ENCODE data around the gene RALGAPA2. TPM values are rescaled to one million over a fixed set of nuclear protein-coding genes. Genes with fewer than 3 reads are reported as not detected.

RALGAPA2 gene
- total RNA-seq, 1 experiment from 2014 or later: 18.2 TPM

DNA sequence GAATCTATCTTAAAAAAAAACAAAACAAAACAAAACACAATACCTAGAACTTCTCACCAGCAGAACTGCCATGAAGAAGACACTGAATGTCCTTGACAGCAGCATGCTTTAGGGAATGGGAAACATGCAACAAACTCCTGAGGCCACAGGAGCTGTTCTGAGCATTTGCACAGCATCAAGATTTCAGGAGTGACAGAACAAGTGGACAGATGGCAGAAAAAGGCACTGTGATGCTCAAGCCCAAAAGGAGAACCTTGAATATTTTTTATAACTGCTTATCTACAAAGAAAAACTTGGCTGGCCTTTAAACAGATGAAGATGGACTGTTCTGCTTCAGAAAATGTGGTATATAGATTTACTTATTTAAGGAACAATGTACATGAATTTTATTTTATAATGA, 158.9 kb downstream of the RALGAPA2 start (continued):
- TF ChIP-seq, protein P1, sequence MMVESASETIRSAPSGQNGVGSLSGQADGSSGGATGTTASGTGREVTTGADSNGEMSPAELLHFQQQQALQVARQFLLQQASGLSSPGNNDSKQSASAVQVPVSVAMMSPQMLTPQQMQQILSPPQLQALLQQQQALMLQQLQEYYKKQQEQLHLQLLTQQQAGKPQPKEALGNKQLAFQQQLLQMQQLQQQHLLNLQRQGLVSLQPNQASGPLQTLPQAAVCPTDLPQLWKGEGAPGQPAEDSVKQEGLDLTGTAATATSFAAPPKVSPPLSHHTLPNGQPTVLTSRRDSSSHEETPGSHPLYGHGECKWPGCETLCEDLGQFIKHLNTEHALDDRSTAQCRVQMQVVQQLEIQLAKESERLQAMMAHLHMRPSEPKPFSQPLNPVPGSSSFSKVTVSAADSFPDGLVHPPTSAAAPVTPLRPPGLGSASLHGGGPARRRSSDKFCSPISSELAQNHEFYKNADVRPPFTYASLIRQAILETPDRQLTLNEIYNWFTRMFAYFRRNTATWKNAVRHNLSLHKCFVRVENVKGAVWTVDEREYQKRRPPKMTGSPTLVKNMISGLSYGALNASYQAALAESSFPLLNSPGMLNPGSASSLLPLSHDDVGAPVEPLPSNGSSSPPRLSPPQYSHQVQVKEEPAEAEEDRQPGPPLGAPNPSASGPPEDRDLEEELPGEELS (CRISPR knock-in tag; IDR thresholded peaks at IDR 0.05): no peak
- TF ChIP-seq, protein P2, sequence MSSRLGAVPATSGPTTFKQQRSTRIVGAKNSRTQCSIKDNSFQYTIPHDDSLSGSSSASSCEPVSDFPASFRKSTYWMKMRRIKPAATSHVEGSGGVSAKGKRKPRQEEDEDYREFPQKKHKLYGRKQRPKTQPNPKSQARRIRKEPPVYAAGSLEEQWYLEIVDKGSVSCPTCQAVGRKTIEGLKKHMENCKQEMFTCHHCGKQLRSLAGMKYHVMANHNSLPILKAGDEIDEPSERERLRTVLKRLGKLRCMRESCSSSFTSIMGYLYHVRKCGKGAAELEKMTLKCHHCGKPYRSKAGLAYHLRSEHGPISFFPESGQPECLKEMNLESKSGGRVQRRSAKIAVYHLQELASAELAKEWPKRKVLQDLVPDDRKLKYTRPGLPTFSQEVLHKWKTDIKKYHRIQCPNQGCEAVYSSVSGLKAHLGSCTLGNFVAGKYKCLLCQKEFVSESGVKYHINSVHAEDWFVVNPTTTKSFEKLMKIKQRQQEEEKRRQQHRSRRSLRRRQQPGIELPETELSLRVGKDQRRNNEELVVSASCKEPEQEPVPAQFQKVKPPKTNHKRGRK (CRISPR knock-in tag; IDR thresholded peaks at IDR 0.05; ENCODE audit: borderline replicate concordance): no peak
- TF ChIP-seq TP53 (CRISPR knock-in tag; IDR thresholded peaks at IDR 0.05): no peak
- TF ChIP-seq RORB (CRISPR knock-in tag; IDR thresholded peaks at IDR 0.05): no peak
- TF ChIP-seq ZNF671 (CRISPR knock-in tag; IDR thresholded peaks at IDR 0.05): no peak
- TF ChIP-seq, protein P3, sequence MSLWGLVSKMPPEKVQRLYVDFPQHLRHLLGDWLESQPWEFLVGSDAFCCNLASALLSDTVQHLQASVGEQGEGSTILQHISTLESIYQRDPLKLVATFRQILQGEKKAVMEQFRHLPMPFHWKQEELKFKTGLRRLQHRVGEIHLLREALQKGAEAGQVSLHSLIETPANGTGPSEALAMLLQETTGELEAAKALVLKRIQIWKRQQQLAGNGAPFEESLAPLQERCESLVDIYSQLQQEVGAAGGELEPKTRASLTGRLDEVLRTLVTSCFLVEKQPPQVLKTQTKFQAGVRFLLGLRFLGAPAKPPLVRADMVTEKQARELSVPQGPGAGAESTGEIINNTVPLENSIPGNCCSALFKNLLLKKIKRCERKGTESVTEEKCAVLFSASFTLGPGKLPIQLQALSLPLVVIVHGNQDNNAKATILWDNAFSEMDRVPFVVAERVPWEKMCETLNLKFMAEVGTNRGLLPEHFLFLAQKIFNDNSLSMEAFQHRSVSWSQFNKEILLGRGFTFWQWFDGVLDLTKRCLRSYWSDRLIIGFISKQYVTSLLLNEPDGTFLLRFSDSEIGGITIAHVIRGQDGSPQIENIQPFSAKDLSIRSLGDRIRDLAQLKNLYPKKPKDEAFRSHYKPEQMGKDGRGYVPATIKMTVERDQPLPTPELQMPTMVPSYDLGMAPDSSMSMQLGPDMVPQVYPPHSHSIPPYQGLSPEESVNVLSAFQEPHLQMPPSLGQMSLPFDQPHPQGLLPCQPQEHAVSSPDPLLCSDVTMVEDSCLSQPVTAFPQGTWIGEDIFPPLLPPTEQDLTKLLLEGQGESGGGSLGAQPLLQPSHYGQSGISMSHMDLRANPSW (CRISPR knock-in tag; conservative IDR thresholded peaks at IDR 0.05; ENCODE audit: low read depth): no peak

DNA sequence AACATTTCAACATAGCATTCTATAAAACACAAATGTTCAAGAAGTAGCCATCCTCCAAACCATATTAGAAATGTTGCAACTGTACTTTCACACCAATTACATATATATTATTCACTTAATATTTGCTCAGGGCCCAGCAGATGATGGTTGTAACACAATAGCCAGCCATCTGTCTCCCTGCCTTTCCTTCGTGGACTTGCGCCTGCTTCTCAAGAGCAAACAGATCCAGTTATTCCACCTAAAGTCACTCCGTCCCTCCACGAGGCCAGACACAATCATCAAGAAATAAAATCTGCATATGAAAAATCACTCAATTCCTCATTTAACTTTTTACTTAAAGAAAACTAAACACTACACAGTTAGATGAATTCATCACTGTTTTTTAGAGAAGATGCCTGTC, 160.4 kb downstream of the RALGAPA2 start:
- ChIA-PET POLR2A (no interaction called here), CTCF (no interaction called here)
- DNase-seq (ENCODE audit: low spot score): no peak
- Mint-ChIP-seq H3K4me1 (no peaks in the 10 kb centered on the region), H3K27ac (no peak overlapping the region), H3K9me3 (peaks cover 22% of the 10 kb centered on the region), H3K36me3 (peaks cover 22% of the 10 kb centered on the region), H3K27me3 (ENCODE audit: low read depth) (no peaks in the 10 kb centered on the region), H3K4me3 (no peak overlapping the region)
- no peak for ATAC-seq
- TF ChIP-seq NR1H2 (CRISPR knock-in tag; IDR thresholded peaks at IDR 0.05): no peak
- no peak for TF ChIP-seq NR2C2 (CRISPR knock-in tag; IDR thresholded peaks at IDR 0.05)
- TF ChIP-seq OVOL2 (CRISPR knock-in tag; IDR thresholded peaks at IDR 0.05; ENCODE audit: borderline replicate concordance): no peak
- TF ChIP-seq, protein P4, sequence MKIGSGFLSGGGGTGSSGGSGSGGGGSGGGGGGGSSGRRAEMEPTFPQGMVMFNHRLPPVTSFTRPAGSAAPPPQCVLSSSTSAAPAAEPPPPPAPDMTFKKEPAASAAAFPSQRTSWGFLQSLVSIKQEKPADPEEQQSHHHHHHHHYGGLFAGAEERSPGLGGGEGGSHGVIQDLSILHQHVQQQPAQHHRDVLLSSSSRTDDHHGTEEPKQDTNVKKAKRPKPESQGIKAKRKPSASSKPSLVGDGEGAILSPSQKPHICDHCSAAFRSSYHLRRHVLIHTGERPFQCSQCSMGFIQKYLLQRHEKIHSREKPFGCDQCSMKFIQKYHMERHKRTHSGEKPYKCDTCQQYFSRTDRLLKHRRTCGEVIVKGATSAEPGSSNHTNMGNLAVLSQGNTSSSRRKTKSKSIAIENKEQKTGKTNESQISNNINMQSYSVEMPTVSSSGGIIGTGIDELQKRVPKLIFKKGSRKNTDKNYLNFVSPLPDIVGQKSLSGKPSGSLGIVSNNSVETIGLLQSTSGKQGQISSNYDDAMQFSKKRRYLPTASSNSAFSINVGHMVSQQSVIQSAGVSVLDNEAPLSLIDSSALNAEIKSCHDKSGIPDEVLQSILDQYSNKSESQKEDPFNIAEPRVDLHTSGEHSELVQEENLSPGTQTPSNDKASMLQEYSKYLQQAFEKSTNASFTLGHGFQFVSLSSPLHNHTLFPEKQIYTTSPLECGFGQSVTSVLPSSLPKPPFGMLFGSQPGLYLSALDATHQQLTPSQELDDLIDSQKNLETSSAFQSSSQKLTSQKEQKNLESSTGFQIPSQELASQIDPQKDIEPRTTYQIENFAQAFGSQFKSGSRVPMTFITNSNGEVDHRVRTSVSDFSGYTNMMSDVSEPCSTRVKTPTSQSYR (CRISPR knock-in tag; IDR thresholded peaks at IDR 0.05): no peak
- TF ChIP-seq, protein P5, sequence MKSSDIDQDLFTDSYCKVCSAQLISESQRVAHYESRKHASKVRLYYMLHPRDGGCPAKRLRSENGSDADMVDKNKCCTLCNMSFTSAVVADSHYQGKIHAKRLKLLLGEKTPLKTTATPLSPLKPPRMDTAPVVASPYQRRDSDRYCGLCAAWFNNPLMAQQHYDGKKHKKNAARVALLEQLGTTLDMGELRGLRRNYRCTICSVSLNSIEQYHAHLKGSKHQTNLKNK (CRISPR knock-in tag; IDR thresholded peaks at IDR 0.05): no peak
- TF ChIP-seq, protein P6, sequence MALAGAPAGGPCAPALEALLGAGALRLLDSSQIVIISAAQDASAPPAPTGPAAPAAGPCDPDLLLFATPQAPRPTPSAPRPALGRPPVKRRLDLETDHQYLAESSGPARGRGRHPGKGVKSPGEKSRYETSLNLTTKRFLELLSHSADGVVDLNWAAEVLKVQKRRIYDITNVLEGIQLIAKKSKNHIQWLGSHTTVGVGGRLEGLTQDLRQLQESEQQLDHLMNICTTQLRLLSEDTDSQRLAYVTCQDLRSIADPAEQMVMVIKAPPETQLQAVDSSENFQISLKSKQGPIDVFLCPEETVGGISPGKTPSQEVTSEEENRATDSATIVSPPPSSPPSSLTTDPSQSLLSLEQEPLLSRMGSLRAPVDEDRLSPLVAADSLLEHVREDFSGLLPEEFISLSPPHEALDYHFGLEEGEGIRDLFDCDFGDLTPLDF (CRISPR knock-in tag; IDR thresholded peaks at IDR 0.05): no peak
- no peak for TF ChIP-seq SMAD4 (CRISPR knock-in tag; IDR thresholded peaks at IDR 0.05)
- TF ChIP-seq, protein P7, sequence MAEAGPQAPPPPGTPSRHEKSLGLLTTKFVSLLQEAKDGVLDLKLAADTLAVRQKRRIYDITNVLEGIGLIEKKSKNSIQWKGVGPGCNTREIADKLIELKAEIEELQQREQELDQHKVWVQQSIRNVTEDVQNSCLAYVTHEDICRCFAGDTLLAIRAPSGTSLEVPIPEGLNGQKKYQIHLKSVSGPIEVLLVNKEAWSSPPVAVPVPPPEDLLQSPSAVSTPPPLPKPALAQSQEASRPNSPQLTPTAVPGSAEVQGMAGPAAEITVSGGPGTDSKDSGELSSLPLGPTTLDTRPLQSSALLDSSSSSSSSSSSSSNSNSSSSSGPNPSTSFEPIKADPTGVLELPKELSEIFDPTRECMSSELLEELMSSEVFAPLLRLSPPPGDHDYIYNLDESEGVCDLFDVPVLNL (CRISPR knock-in tag; IDR thresholded peaks at IDR 0.05; ENCODE audit: borderline replicate concordance, low read depth): no peak
- no peak for TF ChIP-seq FOXP1 (CRISPR knock-in tag; IDR thresholded peaks at IDR 0.05; ENCODE audit: borderline replicate concordance)
- no peak for TF ChIP-seq IRF2 (CRISPR knock-in tag; IDR thresholded peaks at IDR 0.05; ENCODE audit: borderline replicate concordance, low read depth)
- TF ChIP-seq, protein P8, sequence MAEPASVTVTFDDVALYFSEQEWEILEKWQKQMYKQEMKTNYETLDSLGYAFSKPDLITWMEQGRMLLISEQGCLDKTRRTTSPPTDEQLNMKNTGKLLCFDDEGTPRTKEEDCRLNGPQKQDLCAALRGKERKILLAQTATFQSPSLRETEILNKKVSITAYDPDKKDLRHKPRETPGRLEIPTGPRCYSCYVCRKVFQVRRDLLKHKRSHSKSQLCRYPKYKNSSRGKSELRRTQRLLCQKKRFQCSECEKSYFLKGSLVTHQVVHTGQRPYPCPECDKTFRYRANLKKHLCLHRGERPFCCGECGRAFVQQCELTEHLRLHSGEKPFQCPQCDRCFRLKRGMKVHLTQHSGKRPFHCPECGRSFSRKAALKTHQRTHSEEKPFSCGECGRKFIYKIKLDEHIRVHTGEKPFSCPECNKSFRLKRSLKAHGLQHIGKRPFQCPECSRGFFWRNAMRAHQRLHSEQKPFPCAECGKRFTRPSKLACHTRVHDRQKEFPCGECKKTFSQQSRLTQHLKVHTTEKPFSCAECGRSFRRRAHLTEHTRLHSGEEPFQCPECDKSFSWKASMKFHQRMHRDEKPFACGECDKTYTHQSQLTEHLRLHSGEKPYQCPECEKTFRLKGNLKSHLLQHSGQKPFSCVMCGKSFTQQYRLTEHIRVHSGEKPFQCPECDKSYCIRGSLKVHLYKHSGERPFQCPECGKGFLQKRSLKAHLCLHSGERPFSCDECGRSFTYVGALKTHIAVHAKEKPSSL (CRISPR knock-in tag; conservative IDR thresholded peaks at IDR 0.05): no peak
- no peak for TF ChIP-seq TCF7 (CRISPR knock-in tag; IDR thresholded peaks at IDR 0.05; ENCODE audit: low read depth)
- no peak for TF ChIP-seq SOX15 (CRISPR knock-in tag; IDR thresholded peaks at IDR 0.05)
- TF ChIP-seq ZNF396 (CRISPR knock-in tag; IDR thresholded peaks at IDR 0.05; ENCODE audit: borderline replicate concordance): no peak
